Measurements from ENCODE around the gene RPS3A.
"Not testable (repeated sequence)": the region's sequence is repeated elsewhere in the genome, so short reads cannot be mapped to it uniquely, and the experiment has no call there.

The RPS3A gene

GRCh38 chr4:151099229-151099975 lies at the start of gene RPS3A:
TSS of gene RPS3A (plus strand) at chr4:151099628. CDS start at chr4:151099653, 25 bp downstream.
- Histone ChIP-seq H3K36me3 (ENCODE audit: control insufficient read depth in 2 of 2, insufficient read depth in 2 of 2, low read length in 2 of 2) (peaks cover 25 to 31% of the 10 kb centered on the region in 2 donors), H3K9me3 (ENCODE audit: control insufficient read depth in 2 of 2, low read length in 2 of 2) (no peaks in the 10 kb centered on the region), H3K27me3 (ENCODE audit: control insufficient read depth in 2 of 2, insufficient read depth in 2 of 2, low read length in 2 of 2) (no peaks in the 10 kb centered on the region), H3K27ac (ENCODE audit: low read depth in 2 of 2, low read length in 2 of 2) (peak within 1 kb of the TSS; percentile 73 to 84), H3K4me3 (ENCODE audit: low read length in 2 of 2) (peak within 1 kb of the TSS; percentile 86 to 100), H3K4me1 (ENCODE audit: control insufficient read depth in 2 of 2, insufficient read depth in 2 of 2, low read length in 2 of 2) (peaks cover 7 to 11% of the 10 kb centered on the region in 2 donors), H3K9ac (ENCODE audit: low read depth in 1 of 2, low read length in 2 of 2) (peak within 1 kb of the TSS; percentile 90 to 99)

GRCh38 chr4:151052785-151053184 lies 46.6 kb upstream of the RPS3A start:
- Histone ChIP-seq H3K27ac (ENCODE audit: low read depth in 2 of 2, low read length in 2 of 2) (no peak overlapping the region), H3K4me3 (ENCODE audit: low read length in 2 of 2) (no peak overlapping the region), H3K27me3 (ENCODE audit: control insufficient read depth in 2 of 2, insufficient read depth in 2 of 2, low read length in 2 of 2) (no peaks in the 10 kb centered on the region), H3K4me1 (ENCODE audit: control insufficient read depth in 2 of 2, insufficient read depth in 2 of 2, low read length in 2 of 2) (no peaks in the 10 kb centered on the region), H3K36me3 (ENCODE audit: control insufficient read depth in 2 of 2, insufficient read depth in 2 of 2, low read length in 2 of 2) (no peaks in the 10 kb centered on the region), H3K9ac (ENCODE audit: low read depth in 1 of 2, low read length in 2 of 2) (no peak overlapping the region), H3K9me3 (ENCODE audit: control insufficient read depth in 2 of 2, low read length in 2 of 2) (no peaks in the 10 kb centered on the region)

GRCh38 chr4:151055539-151055938 lies 43.9 kb upstream of the RPS3A start:
- Histone ChIP-seq H3K27ac (ENCODE audit: low read depth in 2 of 2, low read length in 2 of 2) (no peak overlapping the region), H3K9ac (ENCODE audit: low read depth in 1 of 2, low read length in 2 of 2) (no peak overlapping the region), H3K9me3 (ENCODE audit: control insufficient read depth in 2 of 2, low read length in 2 of 2) (no peaks in the 10 kb centered on the region), H3K27me3 (ENCODE audit: control insufficient read depth in 2 of 2, insufficient read depth in 2 of 2, low read length in 2 of 2) (no peaks in the 10 kb centered on the region), H3K36me3 (ENCODE audit: control insufficient read depth in 2 of 2, insufficient read depth in 2 of 2, low read length in 2 of 2) (no peaks in the 10 kb centered on the region), H3K4me1 (ENCODE audit: control insufficient read depth in 2 of 2, insufficient read depth in 2 of 2, low read length in 2 of 2) (no peaks in the 10 kb centered on the region), H3K4me3 (ENCODE audit: low read length in 2 of 2) (no peak overlapping the region)

GRCh38 chr4:151063143-151063542 lies 36.3 kb upstream of the RPS3A start:
- not testable (repeated sequence) for H3K27me3 ChIP-seq (ENCODE audit: control insufficient read depth in 2 of 2, insufficient read depth in 2 of 2, low read length in 2 of 2); H3K9me3 ChIP-seq (ENCODE audit: control insufficient read depth in 2 of 2, low read length in 2 of 2); H3K4me3 ChIP-seq (ENCODE audit: low read length in 2 of 2); H3K36me3 ChIP-seq (ENCODE audit: control insufficient read depth in 2 of 2, insufficient read depth in 2 of 2, low read length in 2 of 2); H3K4me1 ChIP-seq (ENCODE audit: control insufficient read depth in 2 of 2, insufficient read depth in 2 of 2, low read length in 2 of 2); H3K27ac ChIP-seq (ENCODE audit: low read depth in 2 of 2, low read length in 2 of 2); H3K9ac ChIP-seq (ENCODE audit: low read depth in 1 of 2, low read length in 2 of 2)

- H3K27me3 ChIP-seq (ENCODE audit: control insufficient read depth in 2 of 2, insufficient read depth in 2 of 2, low read length in 2 of 2) = no peaks in the 10 kb centered on the region
- no peak overlapping the region for H3K4me3 ChIP-seq (ENCODE audit: low read length in 2 of 2)
- H3K4me1 ChIP-seq (ENCODE audit: control insufficient read depth in 2 of 2, insufficient read depth in 2 of 2, low read length in 2 of 2) = no peaks in the 10 kb centered on the region
- no peak overlapping the region for H3K9ac ChIP-seq (ENCODE audit: low read depth in 1 of 2, low read length in 2 of 2)
- H3K36me3 ChIP-seq (ENCODE audit: control insufficient read depth in 2 of 2, insufficient read depth in 2 of 2, low read length in 2 of 2) = no peaks in the 10 kb centered on the region
- no peak overlapping the region for H3K27ac ChIP-seq (ENCODE audit: low read depth in 2 of 2, low read length in 2 of 2)
- no peaks in the 10 kb centered on the region for H3K9me3 ChIP-seq (ENCODE audit: control insufficient read depth in 2 of 2, low read length in 2 of 2)
Observed at GRCh38 chr4:151067316-151067970, 32.0 kb upstream of the RPS3A start.

GRCh38 chr4:151074416-151074916 lies 25.0 kb upstream of the RPS3A start:
- Histone ChIP-seq H3K27me3 (ENCODE audit: control insufficient read depth in 2 of 2, insufficient read depth in 2 of 2, low read length in 2 of 2) (no peaks in the 10 kb centered on the region), H3K36me3 (ENCODE audit: control insufficient read depth in 2 of 2, insufficient read depth in 2 of 2, low read length in 2 of 2) (no peaks in the 10 kb centered on the region), H3K9me3 (ENCODE audit: control insufficient read depth in 2 of 2, low read length in 2 of 2) (no peaks in the 10 kb centered on the region), H3K27ac (ENCODE audit: low read depth in 2 of 2, low read length in 2 of 2) (no peak overlapping the region), H3K4me1 (ENCODE audit: control insufficient read depth in 2 of 2, insufficient read depth in 2 of 2, low read length in 2 of 2) (no peaks in the 10 kb centered on the region), H3K4me3 (ENCODE audit: low read length in 2 of 2) (no peak overlapping the region), H3K9ac (ENCODE audit: low read depth in 1 of 2, low read length in 2 of 2) (no peak overlapping the region)

GRCh38 chr4:151077978-151078377 lies 21.4 kb upstream of the RPS3A start:
- H3K36me3 ChIP-seq (ENCODE audit: control insufficient read depth in 2 of 2, insufficient read depth in 2 of 2, low read length in 2 of 2); H3K9me3 ChIP-seq (ENCODE audit: control insufficient read depth in 2 of 2, low read length in 2 of 2); H3K9ac ChIP-seq (ENCODE audit: low read depth in 1 of 2, low read length in 2 of 2); H3K27me3 ChIP-seq (ENCODE audit: control insufficient read depth in 2 of 2, insufficient read depth in 2 of 2, low read length in 2 of 2); H3K4me3 ChIP-seq (ENCODE audit: low read length in 2 of 2); H3K27ac ChIP-seq (ENCODE audit: low read depth in 2 of 2, low read length in 2 of 2); H3K4me1 ChIP-seq (ENCODE audit: control insufficient read depth in 2 of 2, insufficient read depth in 2 of 2, low read length in 2 of 2): not testable (repeated sequence)

- no peaks in the 10 kb centered on the region for H3K36me3 ChIP-seq (ENCODE audit: control insufficient read depth in 2 of 2, insufficient read depth in 2 of 2, low read length in 2 of 2)
- H3K4me1 ChIP-seq (ENCODE audit: control insufficient read depth in 2 of 2, insufficient read depth in 2 of 2, low read length in 2 of 2) = peaks cover 2 to 4% of the 10 kb centered on the region in 2 donors
- H3K27ac ChIP-seq (ENCODE audit: low read depth in 2 of 2, low read length in 2 of 2) = no peak overlapping the region
- no peaks in the 10 kb centered on the region for H3K27me3 ChIP-seq (ENCODE audit: control insufficient read depth in 2 of 2, insufficient read depth in 2 of 2, low read length in 2 of 2)
- H3K9me3 ChIP-seq (ENCODE audit: control insufficient read depth in 2 of 2, low read length in 2 of 2) = no peaks in the 10 kb centered on the region
- H3K4me3 ChIP-seq (ENCODE audit: low read length in 2 of 2) = no peak overlapping the region
- no peak overlapping the region for H3K9ac ChIP-seq (ENCODE audit: low read depth in 1 of 2, low read length in 2 of 2)
Observed at GRCh38 chr4:151087467-151087866, 12.0 kb upstream of the RPS3A start.

- H3K4me3 ChIP-seq (ENCODE audit: low read length in 2 of 2) = no peak overlapping the region
- H3K27ac ChIP-seq (ENCODE audit: low read depth in 2 of 2, low read length in 2 of 2) = no peak overlapping the region
- no peaks in the 10 kb centered on the region for H3K36me3 ChIP-seq (ENCODE audit: control insufficient read depth in 2 of 2, insufficient read depth in 2 of 2, low read length in 2 of 2)
- no peaks in the 10 kb centered on the region for H3K27me3 ChIP-seq (ENCODE audit: control insufficient read depth in 2 of 2, insufficient read depth in 2 of 2, low read length in 2 of 2)
- H3K4me1 ChIP-seq (ENCODE audit: control insufficient read depth in 2 of 2, insufficient read depth in 2 of 2, low read length in 2 of 2) = peaks cover 4% of the 10 kb centered on the region in 2 donors
- H3K9me3 ChIP-seq (ENCODE audit: control insufficient read depth in 2 of 2, low read length in 2 of 2) = no peaks in the 10 kb centered on the region
- H3K9ac ChIP-seq (ENCODE audit: low read depth in 1 of 2, low read length in 2 of 2) = no peak overlapping the region
Observed at GRCh38 chr4:151091047-151091446, 8.4 kb upstream of the RPS3A start.

GRCh38 chr4:151092488-151092887 lies 6.9 kb upstream of the RPS3A start:
- H3K9me3 ChIP-seq (ENCODE audit: control insufficient read depth in 2 of 2, low read length in 2 of 2) = no peaks in the 10 kb centered on the region
- no peaks in the 10 kb centered on the region for H3K27me3 ChIP-seq (ENCODE audit: control insufficient read depth in 2 of 2, insufficient read depth in 2 of 2, low read length in 2 of 2)
- H3K4me3 ChIP-seq (ENCODE audit: low read length in 2 of 2) = no peak overlapping the region
- no peaks in the 10 kb centered on the region for H3K36me3 ChIP-seq (ENCODE audit: control insufficient read depth in 2 of 2, insufficient read depth in 2 of 2, low read length in 2 of 2)
- H3K4me1 ChIP-seq (ENCODE audit: control insufficient read depth in 2 of 2, insufficient read depth in 2 of 2, low read length in 2 of 2) = peaks cover 4% of the 10 kb centered on the region in 2 donors
- H3K9ac ChIP-seq (ENCODE audit: low read depth in 1 of 2, low read length in 2 of 2) = no peak overlapping the region
- H3K27ac ChIP-seq (ENCODE audit: low read depth in 2 of 2, low read length in 2 of 2) = no peak overlapping the region

Measured in mucosa of rectum (tissue), 2 donors.